Measurements from ENCODE around the gene POLR2I. TPM values are rescaled to one million over a fixed set of nuclear protein-coding genes. Genes with fewer than 3 reads are reported as not detected.

POLR2I gene
- total RNA-seq = 73.7 and 126 TPM in 2 replicates

DNA sequence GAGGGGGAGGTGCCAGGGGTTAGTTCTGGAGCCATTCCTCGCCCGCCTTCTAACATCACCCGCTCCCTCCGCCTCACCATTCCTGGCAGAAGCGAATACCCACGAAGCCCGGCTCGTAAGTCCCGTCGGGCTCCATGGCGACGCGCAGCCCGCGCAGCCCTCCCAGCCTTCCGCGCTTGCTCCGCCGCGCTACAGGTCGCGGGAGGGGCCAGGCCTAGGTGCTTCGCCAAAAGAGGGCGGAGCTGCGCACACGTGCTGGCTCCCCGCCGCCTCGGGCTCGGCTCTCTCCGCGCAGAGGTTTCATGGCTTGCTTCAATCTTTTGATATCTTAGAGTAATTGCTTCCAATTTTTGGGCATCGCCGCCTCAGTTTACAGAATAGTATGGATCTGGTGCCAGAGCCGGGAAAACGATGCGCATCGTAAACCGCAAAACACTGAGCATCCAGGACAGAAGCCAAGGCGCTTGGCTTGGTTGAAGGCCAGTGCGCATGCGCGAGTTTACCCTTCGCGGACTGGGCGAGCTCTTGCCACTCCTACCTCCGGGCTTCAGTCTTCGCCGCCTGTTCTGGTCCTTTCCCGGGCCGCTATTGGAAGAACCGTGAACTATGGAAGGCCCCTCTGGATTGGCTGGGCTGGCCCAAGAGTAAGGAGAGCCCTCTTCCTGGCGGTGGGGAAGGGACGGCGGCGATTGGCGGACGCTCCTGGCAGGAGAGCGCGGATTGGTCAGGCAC is at the start of gene POLR2I:
Gene POLR2I, minus strand, starts transcription at position 155 of the 732 bp plus-strand sequence. Its CDS starts 19 bp downstream, at position 136.

DNA sequence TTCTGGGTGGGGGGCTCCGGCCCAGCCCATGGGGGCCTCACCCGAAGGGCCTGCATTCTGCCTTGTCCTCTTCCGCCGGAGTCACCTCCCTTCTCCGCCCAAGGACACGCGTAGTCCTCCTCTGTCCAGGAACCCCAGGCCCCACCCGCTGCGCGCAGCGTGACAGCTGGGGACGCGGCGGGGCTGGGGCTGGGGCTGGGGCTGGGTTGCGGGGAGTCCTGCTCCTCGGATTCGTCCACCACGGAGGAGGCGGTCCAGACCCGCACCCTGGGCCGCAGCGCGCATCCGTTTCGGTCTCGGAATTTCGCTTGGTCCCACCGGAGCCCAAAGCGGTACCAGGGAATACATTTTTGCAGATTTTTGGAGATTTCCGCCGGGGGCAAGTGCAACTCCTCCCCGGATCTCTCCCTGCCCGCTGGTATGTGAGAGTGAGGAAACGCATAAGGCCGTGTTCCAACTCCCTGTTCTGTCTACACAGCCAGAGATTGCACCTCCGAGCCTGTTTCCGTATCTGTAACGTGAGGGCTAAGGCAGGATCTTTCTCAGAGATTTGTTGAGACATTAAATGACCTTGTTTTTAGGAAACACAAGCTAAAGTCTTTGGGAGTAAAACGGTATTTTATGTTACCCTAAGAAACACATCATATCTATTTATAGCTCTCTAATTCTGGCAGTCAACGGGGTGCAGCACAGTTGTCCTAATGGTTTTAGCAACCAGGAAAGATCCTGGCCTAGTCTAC is 37.8 kb upstream of the POLR2I start, which contains the start of gene COX7A1:
Gene COX7A1, minus strand, starts transcription at position 96 of the 740 bp plus-strand sequence. Its CDS starts 40 bp downstream, at position 56.

DNA sequence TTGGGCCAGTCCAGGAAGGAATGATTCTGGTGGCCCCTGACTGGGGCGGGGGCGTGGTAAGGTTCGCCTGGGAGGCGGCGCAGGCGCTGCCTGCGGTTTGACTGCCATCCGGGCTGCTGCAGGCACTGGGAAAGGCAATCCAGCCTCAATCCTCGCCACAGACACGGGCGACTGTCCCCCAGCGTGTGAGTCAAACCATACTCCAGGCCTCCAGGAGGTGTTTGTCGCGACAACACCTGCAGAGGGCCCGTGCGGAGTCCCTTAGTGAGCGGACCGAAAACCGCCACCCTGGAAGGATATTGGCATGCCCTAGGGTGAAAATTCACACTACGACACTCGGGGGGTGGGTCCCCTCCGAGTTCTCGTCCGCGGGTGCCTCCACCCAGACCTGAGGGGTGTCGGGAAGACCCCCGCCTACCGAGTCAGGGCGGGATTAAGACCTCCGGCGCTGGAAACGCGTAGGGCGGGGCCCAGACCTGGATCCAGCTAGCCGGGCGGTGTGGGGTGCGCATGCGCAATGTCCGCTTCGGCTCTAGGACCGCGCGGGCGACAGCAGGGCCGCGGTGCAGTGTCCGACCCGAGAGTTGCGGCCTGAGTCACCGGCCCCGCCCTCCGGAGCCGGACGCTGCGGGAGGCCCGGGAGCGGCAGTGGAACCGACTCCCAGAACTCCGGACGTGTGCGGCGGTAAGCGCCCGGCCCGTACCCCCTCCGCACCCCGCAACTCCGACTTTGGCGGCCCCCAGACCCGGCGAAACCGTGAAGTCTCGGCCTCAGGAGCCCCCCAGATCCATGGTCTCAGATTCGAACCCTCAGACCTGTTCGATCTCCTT is 25.0 kb upstream of the POLR2I start, which contains the start of gene CAPNS1:
Gene CAPNS1, plus strand, starts transcription at position 594 of the 831 bp plus-strand sequence. CDS start 946 bp downstream, outside the sequence.

DNA sequence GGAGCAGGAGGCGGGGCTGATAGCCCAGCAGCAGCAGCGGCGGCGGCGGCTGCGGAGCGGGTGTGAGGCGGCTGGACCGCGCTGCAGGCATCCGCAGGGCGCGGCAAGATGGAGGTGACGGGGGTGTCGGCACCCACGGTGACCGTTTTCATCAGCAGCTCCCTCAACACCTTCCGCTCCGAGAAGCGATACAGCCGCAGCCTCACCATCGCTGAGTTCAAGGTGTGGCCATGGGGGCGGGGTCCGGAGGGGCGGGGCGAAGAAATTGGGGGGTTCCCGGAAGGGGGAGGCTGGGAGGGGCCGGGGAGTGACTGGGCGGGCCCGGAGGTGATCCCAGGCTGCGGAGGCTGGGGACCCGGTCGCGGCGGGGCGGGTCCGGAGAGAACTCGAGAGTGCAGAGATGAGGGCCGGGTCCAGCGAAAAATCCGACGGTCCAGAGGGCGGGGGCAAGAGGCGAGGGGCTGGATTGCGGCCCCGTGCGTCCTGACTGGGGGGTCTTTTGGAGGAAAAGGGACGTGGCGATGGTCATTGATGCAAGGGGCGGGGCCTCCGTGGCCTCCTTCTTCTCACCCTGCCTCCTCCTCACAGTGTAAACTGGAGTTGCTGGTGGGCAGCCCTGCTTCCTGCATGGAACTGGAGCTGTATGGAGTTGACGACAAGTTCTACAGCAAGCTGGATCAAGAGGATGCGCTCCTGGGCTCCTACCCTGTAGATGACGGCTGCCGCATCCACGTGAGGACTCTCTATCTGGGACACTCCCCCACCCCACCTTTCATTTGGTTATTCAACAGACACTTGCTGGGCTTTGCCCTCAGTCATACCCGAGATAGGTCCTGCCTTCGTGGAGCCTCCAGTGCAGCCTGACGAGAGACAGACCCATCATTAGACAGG is 1.0 kb upstream of the POLR2I start, which contains the start of gene TBCB:
Gene TBCB, plus strand, starts transcription at position 16 of the 891 bp plus-strand sequence. Its CDS starts 93 bp downstream, at position 109.

DNA sequence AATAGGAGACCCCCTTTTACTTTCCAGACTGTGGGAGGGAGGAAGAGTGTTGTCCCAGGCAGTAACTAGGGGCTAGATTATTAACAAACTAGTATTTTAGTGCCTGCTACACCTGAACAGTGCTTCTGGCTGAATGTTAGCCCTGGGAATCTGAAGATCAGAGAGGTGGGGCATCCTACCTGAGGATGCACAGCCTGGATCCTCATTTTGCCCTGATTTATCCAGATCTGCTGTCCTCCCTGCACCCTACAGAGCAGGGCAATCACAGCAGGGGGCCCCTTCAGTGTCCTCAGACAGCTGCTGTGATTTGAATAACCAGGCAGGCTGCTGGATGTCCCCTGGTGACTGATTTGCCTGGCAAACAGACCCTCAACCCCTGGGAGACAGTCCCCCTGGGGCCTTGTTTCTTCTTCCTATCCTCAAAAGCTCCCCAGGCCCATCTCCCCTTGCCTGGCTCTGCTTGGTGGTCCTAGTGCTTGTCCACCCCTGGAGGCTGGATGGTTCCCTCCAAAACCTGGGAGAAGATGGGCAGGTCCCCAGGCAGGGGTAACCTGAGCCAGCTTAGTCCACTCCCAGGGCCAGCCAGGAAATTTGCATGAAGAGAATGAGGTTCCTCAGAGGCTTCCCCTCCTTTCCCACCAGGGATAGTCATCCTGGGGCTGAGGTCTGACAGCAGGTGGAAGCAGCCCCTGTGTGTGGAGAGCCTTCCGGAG is 4.0 kb downstream of the POLR2I start, which contains the start of gene OVOL3:
Gene OVOL3, plus strand, starts transcription at position 657 of the 713 bp plus-strand sequence. CDS start 60 bp downstream, outside the sequence.

Other genes starting within 250 kb of the POLR2I start
- 1.2 and 5.5 TPM in 2 replicates for gene APLP1, start 246.3 kb downstream of the POLR2I start, total RNA-seq
- 1.6 and 17.5 TPM in 2 replicates for gene NFKBID, start 214.3 kb downstream of the POLR2I start, total RNA-seq
- gene HCST, start 212.3 kb downstream of the POLR2I start, total RNA-seq = not detected in 2 replicates
- not detected in 2 replicates for gene TYROBP, start 206.6 kb downstream of the POLR2I start, total RNA-seq
- gene LRFN3, start 178.5 kb downstream of the POLR2I start, total RNA-seq = 1.3 and 2.4 TPM in 2 replicates
- 10.9 and 18.2 TPM in 2 replicates for gene SDHAF1, start 119.7 kb downstream of the POLR2I start, total RNA-seq
- not detected in 2 replicates for gene SYNE4, start 106.1 kb downstream of the POLR2I start, total RNA-seq
- gene ALKBH6, start 100.7 kb downstream of the POLR2I start, total RNA-seq = 12.3 and 22.2 TPM in 2 replicates
- gene CLIP3, start 82.0 kb downstream of the POLR2I start, total RNA-seq = 1.8 and 1.9 TPM in 2 replicates
- gene THAP8, start 60.6 kb downstream of the POLR2I start, total RNA-seq = 0.65 and 1.2 TPM in 2 replicates
- 4.2 and 7.0 TPM in 2 replicates for gene WDR62, start 60.0 kb downstream of the POLR2I start, total RNA-seq
- not detected in 2 replicates for gene OVOL3, start 3.7 kb downstream of the POLR2I start, total RNA-seq
- 215 and 250 TPM in 2 replicates for gene TBCB, start 593 bp upstream of the POLR2I start, total RNA-seq
- gene CAPNS1, start 25.2 kb upstream of the POLR2I start, total RNA-seq = 183 and 230 TPM in 2 replicates
- gene COX7A1, start 37.6 kb upstream of the POLR2I start, total RNA-seq = 2.0 and 2.3 TPM in 2 replicates
- gene ZNF565, start 99.8 kb upstream of the POLR2I start, total RNA-seq = 5.5 TPM in 2 replicates
- 132 and 153 TPM in 2 replicates for gene ZNF146, start 100.2 kb upstream of the POLR2I start, total RNA-seq

Data from epithelial cell of umbilical artery (primary cell).